ENCODE data around the gene RPL3.

RPL3 gene

DNA sequence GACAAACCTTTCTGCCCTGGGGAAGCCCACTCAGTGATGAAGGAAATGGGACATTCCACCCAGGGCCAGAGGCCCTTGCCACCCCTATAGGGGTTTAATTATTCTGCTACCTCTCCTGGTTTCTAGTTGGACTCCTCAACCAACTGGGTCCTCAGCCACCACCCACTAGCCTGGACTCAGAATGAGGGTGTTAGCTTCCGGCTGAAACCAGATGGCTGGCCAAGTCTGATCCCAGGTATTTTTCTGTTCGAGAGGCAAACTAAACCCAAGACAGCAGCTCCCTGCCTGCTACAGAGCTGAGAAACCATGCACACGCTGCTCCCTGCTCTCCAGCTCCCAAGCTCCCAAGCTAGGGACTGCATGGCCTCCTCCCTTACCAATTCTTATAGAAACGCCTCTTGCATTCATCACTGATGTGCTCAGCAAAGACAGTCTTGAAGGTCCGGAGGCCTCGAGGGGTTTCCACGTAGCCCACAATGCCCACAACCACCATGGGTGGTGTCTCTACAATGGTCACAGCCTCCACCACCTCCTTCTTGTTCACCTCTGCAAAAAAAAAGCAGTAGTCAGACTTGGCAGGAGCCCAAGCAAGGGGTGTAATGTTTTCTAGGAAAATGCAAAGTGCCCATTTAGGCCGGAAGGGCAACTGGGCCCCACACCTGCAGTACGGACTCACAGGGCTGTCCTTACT lies 2.2 kb downstream of the RPL3 start:
- no peak for DNase-seq (ENCODE audit: low read depth)

GRCh38 chr22:39316440-39317083 lies 2.9 kb downstream of the RPL3 start:
- peak; percentile 78 for DNase-seq (ENCODE audit: low read depth)

- DNase-seq (ENCODE audit: low read depth) = no peak
Observed at GRCh38 chr22:39315389-39315788, 4.0 kb downstream of the RPL3 start.

DNA sequence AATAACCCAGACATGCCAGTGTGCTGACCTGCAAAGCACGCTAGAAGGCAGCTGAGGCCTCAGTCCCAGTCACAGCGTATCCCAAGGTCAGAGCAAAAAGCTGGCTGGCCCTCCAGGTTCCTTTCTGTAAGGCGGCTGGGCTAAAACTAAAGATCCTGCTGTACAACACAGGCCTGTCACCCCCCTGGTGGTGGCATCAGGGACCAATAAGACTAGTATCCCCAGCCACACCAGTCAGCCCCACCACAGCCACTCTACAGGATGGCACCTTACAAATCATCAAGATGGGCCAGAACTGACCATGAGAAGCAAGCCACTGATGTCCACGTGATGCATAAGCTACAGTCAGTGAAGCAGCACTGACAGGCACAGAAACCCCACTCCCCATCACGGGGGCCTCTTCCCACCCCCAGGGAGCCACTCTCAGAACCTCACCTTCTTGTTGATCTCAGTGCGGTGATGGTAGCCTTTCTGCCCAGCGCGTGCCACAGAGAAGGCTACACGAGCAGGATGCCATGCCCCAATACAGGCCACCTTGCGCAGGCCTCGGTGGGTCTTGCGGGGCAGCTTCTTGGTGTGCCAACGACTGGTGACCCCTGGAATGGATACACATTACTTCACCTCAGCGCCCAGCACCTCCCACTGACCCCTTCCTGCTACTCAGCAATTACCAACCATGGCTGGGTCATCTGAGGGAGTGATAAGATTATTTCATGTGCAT lies 5.0 kb downstream of the RPL3 start:
- DNase-seq (ENCODE audit: low read depth) = no peak

DNA sequence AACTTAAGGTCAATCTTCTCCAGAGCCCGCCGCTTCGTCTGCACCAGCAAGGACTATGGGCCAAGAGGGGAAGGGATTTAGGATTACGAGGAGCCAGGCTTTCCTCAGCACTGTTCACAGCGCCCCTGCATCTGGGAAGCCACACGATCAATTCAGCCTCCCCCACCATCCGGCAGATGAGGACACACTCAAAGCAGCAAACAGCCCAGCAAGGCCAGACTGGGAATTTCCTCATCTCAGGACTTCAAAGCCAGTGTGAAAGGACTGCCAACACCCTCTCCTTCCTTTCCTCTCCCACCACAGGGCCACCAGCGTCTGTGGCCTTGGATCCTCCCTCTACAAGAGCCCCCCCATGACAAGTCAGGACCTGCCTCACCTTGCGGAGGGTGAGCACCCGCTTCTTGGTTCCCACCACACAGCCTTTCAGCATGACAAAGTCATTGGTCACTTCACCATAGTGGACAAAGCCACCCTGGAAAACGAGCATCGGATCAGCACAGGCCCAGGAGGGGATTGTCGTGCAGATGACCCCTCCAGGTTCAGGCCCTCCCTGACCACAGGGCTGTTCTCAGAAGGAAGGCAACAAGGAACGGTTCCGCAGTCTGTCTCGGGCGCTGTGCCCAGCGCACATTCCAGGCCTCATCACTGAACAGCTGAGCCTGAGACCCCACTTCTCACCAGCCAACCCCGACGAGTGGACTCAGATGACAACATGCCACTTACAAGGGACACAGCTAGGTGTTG lies 6.0 kb downstream of the RPL3 start:
- no peak for DNase-seq (ENCODE audit: low read depth)

GRCh38 chr22:39312410-39312809 lies 7.0 kb downstream of the RPL3 start:
- DNase-seq (ENCODE audit: low read depth) = no peak

GRCh38 chr22:39311592-39312400 lies 7.6 kb downstream of the RPL3 start:
- DNase-seq (ENCODE audit: low read depth) = no peak

DNA sequence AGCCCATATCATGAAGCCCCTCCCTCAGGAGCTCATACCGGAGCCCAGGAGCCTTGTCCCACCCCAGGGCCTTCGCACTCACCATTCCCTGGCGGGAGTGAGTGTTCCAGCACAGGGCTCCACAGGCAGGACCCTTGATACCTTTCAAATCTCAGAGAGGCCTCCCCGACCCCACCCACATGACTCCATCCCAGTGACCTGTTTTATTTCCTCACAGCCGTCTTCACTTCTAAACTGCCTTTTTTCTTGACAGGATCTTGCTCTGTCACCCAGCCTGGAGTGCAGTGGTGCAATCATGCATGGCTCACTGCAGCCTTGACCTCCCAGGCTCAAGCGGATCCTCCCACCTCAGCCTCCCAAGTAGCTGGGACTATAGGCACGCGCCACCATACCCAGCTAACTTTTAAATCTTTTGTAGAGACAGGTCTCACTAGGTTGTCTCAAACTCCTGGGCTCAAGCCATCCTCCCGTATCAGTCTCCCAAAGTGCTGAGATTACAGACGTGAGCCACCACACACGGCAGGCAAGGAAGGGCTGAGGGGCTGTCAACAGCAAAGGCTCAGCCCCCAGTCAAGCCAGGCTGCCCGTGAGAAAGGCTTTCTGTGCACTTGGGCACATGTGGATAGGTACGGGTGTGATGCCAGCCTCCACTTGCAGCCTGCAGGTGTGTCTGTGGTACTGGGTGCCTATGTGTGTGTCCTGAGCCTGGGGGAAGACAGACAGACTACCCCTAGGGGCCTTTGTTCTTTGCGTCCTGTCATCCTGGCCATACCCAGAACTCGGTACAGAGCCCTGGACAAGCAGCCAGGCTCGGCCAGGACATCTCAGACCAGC lies 9.3 kb downstream of the RPL3 start:
- DNase-seq (ENCODE audit: low read depth) = no peak

DNA sequence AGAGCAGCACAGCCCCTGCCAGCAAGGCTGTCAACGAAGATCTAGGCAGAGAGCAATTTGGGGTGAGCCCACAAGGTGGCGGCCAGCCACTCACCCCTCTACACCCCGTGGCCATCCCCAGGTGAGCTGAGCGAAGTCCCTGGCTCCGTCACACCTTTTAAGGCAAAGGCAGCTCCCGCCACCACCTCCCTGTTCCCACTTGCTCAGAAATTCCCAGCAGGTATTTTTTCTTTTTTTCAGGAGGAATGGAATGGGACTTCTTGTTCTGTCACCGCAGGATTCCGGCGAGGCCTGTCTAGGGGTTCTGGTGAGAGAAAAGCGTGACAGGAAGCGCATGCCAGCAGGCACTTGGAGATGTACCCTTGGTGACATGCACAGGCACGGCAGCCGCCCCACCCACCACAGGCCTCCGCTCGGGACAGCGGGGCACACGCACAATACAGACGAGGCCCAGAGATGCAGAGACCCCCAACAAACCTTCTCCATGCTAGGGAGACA lies 10.0 kb downstream of the RPL3 start:
- DNase-seq (ENCODE audit: low read depth) = no peak

GRCh38 chr22:39308614-39309363 lies 10.6 kb downstream of the RPL3 start:
- DNase-seq (ENCODE audit: low read depth) = peak; percentile 88

DNA sequence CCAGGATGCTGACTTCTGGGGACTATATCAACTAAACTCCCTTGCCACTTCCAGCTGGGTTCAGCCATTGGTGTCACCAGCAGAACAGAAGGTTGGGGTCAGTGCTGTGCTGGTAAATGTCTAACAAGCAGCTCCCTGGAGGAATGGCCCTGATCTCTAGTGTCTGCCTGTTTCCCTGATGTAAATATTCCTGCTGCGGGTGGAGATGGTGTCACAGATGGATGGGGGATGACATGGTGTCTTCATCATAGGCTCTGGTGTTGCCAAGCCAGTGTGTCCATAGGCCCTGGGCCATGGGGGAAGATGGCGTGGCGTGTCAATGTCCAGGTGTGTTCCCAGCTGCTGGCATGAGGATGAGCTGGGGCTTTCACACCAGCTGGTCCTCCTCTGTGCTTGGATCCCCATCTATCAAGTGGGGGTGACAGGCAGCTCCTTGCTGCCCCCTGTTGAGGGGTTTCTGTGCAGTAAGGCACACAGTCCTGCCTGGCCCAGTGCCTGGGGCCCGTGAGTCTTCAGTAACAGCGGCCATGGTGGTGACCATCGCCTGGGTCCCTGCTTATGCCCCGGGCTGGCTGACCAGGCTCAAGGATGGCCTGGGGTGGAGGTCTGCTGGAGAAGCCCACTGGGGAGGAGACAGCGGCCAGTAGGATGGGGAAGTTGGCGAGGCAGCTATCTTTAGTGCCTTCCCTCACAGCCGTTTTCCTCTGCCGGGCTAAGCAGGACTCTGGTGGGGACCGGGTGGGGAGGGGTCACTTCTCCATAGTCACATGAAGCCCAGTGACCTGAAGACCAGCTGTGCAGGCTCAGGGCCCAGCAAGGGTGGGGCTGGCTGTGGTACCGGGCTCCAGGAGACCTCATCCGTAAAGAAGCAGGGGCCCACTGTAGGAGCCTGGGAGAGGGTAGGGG lies 12.7 kb downstream of the RPL3 start:
- DNase-seq (ENCODE audit: low read depth) = no peak

DNA sequence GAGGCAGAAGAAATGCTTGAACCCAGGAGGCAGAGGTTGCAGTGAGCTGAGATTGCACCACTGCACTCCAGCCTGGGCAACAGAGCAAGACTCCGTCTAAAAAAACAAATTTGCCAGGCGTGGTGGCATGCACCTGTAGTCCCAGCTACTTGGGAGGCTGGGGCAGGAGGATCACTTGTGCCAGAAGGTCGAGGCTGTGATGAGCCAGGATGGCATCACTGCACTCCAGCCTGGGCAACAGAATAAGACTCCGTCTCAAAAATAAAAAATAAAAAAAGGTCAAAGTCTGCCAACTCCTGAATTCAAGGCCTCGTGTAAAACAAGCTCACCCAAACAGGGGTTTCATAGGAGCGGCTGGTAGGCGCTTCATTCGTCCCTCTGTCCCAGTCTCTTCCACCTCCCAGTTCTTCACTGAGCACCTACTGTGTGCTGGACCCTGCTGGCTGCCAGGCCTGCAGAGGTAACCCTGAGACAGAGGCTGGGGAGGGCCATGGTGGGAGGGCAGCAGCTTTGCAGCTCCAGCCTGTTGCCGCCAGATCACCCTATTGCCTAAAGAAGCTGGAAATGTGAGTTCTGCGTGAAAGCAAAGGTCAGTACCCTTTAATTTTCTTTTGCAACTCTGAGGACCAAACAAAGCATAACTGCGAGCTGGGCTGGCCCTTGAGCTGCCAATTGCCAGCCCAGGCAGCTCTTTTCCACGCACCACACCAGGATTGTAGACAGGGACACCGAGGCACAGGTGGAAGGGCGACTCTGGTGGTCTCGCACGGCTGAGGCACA lies 15.3 kb downstream of the RPL3 start:
- no peak for DNase-seq (ENCODE audit: low read depth)

DNA sequence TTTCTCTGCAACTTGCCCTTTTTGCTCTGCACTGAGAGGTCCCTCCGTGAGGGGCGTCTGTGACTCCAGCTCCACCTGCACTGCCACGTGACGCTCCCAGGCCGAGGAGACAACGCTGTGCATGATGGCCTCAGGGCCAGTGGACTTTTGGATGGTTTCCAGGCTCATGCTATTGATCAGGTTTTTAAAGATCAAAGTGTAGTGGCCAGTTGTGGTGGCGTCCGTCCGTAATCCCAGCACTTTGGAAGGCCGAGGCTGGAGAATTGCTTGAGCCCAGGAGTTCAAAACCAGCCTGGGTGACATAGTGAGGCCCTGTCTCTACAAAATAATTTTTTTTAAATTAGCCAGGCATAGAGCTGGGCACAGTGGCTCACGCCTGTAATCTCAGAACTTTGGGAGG lies 16.1 kb downstream of the RPL3 start:
- DNase-seq (ENCODE audit: low read depth) = no peak

DNA sequence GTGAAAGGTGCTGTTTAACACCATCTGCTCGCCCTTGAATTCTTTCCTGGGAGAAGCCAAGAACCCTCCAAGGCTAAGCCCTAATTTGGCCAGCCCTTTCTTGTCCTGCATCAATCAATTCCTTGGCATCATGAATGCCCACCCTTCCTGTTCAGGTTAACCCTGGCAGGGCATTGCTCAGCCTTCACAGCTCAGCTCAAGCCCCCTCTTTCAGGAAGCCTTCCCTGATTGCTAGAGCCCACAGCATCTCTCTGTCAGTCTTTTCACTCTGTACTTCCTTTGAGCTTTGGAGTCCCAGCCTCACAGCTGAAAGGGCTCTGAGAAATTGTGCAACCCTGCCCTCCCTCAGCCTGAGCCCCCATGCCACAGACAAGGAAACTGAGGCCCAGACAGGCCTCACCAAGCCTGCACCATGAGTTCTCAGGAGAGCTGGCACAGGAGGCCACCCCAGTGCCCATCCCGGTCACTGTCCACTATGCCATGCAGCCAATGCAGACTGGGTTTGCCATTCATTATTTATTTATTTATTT lies 16.9 kb downstream of the RPL3 start:
- no peak for DNase-seq (ENCODE audit: low read depth)

- no peak for DNase-seq (ENCODE audit: low read depth)
Observed at GRCh38 chr22:39301926-39302325, 17.5 kb downstream of the RPL3 start.

DNA sequence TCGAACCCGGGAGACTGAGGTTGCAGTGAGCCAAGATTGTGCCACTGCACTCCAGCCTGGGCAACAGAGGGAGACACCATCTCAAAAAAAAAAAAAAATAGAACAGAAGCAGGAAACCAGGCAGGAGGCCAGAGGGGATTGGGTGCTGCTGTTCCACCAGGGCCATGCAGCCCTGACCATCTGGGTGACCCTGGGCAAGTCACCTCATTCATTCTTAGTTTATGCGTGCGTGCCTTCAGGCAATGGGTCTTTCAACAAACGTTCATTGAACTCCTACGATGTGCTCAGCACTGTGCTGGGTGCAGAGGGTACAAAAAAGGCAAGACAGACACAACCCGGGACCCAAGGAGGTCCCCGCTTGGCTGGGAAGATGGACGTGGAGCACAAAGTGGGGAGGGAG lies 18.3 kb downstream of the RPL3 start:
- no peak for DNase-seq (ENCODE audit: low read depth)

DNA sequence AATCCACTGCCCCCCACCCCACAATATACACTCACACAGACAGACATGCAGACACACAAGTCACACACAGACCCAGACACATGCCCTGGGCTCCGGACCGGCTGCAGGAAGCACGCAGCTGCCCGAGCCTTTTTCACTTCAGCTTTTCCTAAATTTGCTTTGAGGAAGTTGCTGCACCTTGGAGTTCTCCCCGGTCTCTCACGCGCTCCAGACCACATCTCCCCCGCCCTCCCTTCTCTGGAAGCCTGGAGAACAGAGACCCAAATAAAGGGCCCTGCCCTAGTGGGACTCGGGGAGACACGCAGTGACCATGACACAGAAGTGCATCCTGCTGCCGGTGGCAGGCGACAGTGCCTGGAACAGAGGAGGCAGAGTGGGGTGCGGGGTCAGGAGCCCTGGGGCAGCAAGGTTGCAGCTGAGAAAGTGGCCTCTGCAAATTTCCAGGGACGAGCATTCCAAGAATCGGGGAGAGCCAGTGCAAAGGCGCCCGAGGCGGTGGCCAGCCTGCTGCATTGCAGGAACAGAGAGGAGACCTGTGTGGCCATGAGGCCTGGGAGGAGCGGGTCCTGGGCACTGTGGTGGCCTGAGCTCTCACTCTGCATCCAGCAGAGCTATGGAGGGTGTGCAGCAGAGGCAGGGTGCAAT lies 19.1 kb downstream of the RPL3 start:
- no peak for DNase-seq (ENCODE audit: low read depth)

Data from non-pigmented ciliary epithelial cell (primary cell).